ENCODE results near the gene IRF8. TPM values are rescaled to one million over a fixed set of nuclear protein-coding genes. Genes with fewer than 3 reads are reported as not detected.

Gene IRF8, protein sequence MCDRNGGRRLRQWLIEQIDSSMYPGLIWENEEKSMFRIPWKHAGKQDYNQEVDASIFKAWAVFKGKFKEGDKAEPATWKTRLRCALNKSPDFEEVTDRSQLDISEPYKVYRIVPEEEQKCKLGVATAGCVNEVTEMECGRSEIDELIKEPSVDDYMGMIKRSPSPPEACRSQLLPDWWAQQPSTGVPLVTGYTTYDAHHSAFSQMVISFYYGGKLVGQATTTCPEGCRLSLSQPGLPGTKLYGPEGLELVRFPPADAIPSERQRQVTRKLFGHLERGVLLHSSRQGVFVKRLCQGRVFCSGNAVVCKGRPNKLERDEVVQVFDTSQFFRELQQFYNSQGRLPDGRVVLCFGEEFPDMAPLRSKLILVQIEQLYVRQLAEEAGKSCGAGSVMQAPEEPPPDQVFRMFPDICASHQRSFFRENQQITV
- 10 to 100 TPM; 19.2 to 22.0 TPM for total RNA-seq
- polyA plus RNA-seq = 2.1 TPM

DNA sequence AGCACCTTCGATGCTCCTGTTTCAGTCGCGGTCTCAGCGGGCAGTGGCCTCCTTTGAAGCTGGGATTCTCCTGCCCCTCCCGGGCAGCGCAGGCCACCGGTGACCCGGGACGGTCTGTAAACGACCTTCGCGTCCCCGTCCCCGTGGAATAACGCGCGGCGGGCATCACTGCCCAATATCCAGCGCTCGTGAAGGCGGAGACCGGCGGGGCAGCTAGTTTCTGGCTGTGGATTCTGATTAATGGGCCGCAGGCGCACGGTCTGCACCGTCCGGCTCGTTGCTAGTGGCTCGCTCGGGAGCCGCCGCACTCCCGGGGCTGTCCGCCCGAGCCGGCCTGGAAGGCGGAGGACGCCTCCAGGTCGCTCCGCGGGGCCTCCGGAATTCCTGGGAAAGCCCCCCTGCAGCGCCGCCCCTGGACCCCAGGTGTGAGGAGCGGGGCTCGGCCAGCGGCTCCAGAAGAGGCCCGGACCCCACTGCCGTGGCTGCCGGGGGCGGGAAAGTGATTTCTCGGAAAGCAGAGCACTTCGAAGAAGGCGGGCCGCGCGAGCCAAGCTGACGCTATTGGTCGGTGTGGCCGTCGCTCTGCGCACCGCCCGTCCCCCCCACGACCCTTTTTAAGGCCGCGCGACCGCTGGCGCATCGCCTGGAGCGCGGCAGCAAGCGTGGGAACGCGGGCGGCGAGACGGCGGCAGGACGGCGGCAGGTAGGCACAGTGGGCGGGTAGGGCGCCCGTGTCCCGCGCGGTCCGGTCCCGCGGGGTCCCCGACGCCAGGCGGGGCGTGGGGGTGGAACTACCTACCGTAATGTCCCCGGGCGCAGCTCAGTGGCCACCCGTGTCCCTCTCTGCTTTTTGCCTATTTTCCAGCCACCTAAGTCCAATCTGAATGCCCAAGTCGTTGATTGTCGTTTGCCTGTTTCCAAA is at the start of gene IRF8:
IRF8 (plus strand) TSS at position 642 of the 922 bp plus-strand sequence. CDS start 3,854 bp downstream, outside the sequence.
- Mint-ChIP-seq H3K36me3 (no peaks in the 10 kb centered on the region), H3K4me3 (peak within 1 kb of the TSS; percentile 80 to 90 (median 85)), H3K4me1 (peaks cover 38 to 51% (median 43%) of the 10 kb centered on the region in 3 donors), H3K27ac (peak within 1 kb of the TSS in 4 of 8 donors; percentile 27 to 77 (median 70)), H3K27me3 (peaks cover 13 to 35% of the 10 kb centered on the region in 2 donors), H3K9me3 (no peaks in the 10 kb centered on the region)
- H3K36me3 ChIP-seq (ENCODE audit: insufficient read depth, low read length) = no peaks in the 10 kb centered on the region
- no peaks in the 10 kb centered on the region for H3K9me3 ChIP-seq (ENCODE audit: low read length)
- DNase-seq = peak; percentile 46 to 75 (median 64)
- H3K27ac ChIP-seq (ENCODE audit: low read depth, low read length) = no peak within 1 kb of the TSS
- peaks cover 3% of the 10 kb centered on the region for H3K27me3 ChIP-seq (ENCODE audit: insufficient read depth, low read length, poor library complexity, severe bottlenecking)
- peak within 1 kb of the TSS; percentile 63 for H3K4me3 ChIP-seq (ENCODE audit: low read length)
- CTCF ChIA-PET = interaction anchor here (1.4 to 2.7 kb wide), 2 partner anchors 37 to 77 kb away, joined by 3 to 11 read pairs; no protein-coding TSS in a partner anchor
- POLR2A ChIA-PET = interaction anchor here (0.6 kb wide), 1 partner anchor 83 kb away, joined by 3 read pairs; no protein-coding TSS in a partner anchor
- H3K4me1 ChIP-seq (ENCODE audit: insufficient read depth, low read length) = peaks cover 34% of the 10 kb centered on the region

DNA sequence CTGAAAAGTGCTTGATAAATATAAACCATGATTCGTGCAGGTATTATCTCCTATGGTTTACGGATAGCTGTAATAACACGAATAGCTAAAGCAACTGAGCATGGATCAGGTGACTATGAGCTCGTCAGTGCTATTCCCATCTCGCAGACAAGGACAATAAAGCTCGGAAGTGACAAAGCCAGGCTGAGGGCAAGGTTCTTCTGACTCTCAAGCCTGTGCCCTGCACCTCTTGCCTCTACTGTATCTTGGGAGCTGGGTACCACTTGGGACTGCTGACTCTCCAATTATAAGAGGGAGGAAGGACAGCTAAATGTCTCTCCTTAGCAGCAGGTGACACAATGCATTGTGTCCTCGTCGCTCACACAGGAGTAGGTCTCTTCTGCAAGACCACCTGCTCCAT is 49.6 kb upstream of the IRF8 start:
- H3K27me3 Mint-ChIP-seq = peaks cover 24 to 31% of the 10 kb centered on the region in 2 donors
- no peak for DNase-seq
- H3K4me3 Mint-ChIP-seq = no peak overlapping the region
- Histone ChIP-seq H3K4me3 (ENCODE audit: low read length) (no peak overlapping the region), H3K9me3 (ENCODE audit: low read length) (no peaks in the 10 kb centered on the region), H3K27ac (ENCODE audit: low read depth, low read length) (no peak overlapping the region), H3K4me1 (ENCODE audit: insufficient read depth, low read length) (no peaks in the 10 kb centered on the region), H3K27me3 (ENCODE audit: insufficient read depth, low read length, poor library complexity, severe bottlenecking) (peaks cover 5% of the 10 kb centered on the region), H3K36me3 (ENCODE audit: insufficient read depth, low read length) (no peaks in the 10 kb centered on the region)
- peaks cover 5 to 9% (median 7%) of the 10 kb centered on the region in 3 donors for H3K4me1 Mint-ChIP-seq
- peaks cover 0 to 2% (median 0%) of the 10 kb centered on the region in 5 donors for H3K9me3 Mint-ChIP-seq
- H3K27ac Mint-ChIP-seq = no peak overlapping the region
- ChIA-PET POLR2A (no interaction called here), CTCF (interaction anchor here (1.0 kb wide), 1 partner anchor 30 kb away, joined by 3 read pairs; no protein-coding TSS in a partner anchor)
- H3K36me3 Mint-ChIP-seq = peaks cover 0 to 5% (median 0%) of the 10 kb centered on the region in 3 donors

DNA sequence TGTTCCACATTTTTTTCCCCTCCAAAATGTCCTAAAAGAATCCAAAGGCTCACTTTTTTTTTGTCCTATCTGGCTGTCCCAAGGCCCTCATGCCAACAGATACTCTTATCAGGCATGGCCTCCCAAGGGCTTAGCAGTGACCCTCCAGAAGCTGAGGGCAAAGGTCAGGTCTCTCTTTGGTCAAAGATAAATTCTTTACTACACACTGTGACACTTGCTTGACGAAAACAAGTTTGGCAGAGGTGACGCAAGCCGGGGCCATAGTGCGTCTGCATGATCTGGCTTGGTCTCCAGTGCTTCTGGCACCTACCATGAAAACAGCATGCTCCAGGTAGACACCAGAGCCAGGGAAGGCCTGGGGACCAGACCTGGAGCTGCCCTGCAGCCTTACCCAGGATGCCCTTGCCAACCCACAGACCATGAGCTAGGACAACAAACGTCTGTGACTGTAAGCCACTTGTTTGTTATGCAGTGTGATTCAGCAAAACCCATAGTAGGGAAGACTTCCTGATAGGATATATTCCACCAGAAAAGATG is 48.5 kb upstream of the IRF8 start:
- H3K4me3 Mint-ChIP-seq = no peak overlapping the region
- Histone ChIP-seq H3K4me1 (ENCODE audit: insufficient read depth, low read length) (no peaks in the 10 kb centered on the region), H3K27me3 (ENCODE audit: insufficient read depth, low read length, poor library complexity, severe bottlenecking) (peaks cover 5% of the 10 kb centered on the region), H3K27ac (ENCODE audit: low read depth, low read length) (no peak overlapping the region), H3K36me3 (ENCODE audit: insufficient read depth, low read length) (no peaks in the 10 kb centered on the region), H3K9me3 (ENCODE audit: low read length) (no peaks in the 10 kb centered on the region), H3K4me3 (ENCODE audit: low read length) (no peak overlapping the region)
- CTCF ChIA-PET = no interaction called here
- peaks cover 0 to 4% (median 0%) of the 10 kb centered on the region in 3 donors for H3K4me1 Mint-ChIP-seq
- POLR2A ChIA-PET = no interaction called here
- no peak for DNase-seq
- H3K36me3 Mint-ChIP-seq = no peaks in the 10 kb centered on the region
- no peak overlapping the region for H3K27ac Mint-ChIP-seq
- peaks cover 21 to 24% of the 10 kb centered on the region in 2 donors for H3K27me3 Mint-ChIP-seq
- peaks cover 0 to 2% (median 0%) of the 10 kb centered on the region in 5 donors for H3K9me3 Mint-ChIP-seq

DNA sequence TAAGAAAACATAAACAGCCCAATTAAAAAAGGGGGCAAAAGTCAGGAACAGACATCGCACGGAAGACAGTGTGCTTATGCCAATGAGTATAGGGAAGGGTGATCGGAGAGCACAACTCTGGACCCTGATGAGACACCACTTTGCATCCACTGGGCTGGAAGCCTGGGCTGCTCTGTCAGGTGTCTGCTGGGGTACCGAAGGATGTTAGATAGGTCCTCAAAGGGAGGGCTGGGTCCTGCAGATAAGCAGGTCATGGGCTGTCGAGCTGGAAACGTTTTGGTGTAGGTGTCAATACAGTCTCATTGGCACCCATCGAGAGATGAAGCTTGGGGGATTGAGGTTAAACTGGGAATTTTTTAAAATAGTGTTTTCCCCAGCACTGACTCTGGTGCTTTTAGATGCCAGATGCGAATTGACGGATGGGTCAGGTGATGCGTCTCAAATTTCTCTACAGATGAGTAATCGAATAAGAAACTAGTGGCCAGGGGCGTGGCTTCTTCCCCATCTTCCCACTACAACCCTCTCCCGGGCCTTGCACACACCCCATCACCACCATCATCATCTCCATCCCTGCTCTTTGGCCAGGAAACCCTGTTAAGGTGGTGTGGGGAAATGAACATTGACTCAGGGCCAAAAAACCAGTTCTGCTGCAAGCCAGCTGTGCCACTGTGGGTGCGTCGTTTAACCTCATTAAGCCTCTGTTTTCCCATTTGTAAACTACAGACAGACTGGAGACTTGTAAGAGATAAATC is 47.8 kb upstream of the IRF8 start:
- Mint-ChIP-seq H3K9me3 (peaks cover 0 to 2% (median 0%) of the 10 kb centered on the region in 5 donors), H3K27me3 (peaks cover 21 to 24% of the 10 kb centered on the region in 2 donors), H3K4me3 (no peak overlapping the region), H3K27ac (peak overlapping the region in 1 of 8 donors; percentile 84), H3K36me3 (no peaks in the 10 kb centered on the region), H3K4me1 (peaks cover 0 to 4% (median 0%) of the 10 kb centered on the region in 3 donors)
- peaks cover 4% of the 10 kb centered on the region for H3K27me3 ChIP-seq (ENCODE audit: insufficient read depth, low read length, poor library complexity, severe bottlenecking)
- H3K4me3 ChIP-seq (ENCODE audit: low read length) = no peak overlapping the region
- H3K27ac ChIP-seq (ENCODE audit: low read depth, low read length) = no peak overlapping the region
- no peaks in the 10 kb centered on the region for H3K4me1 ChIP-seq (ENCODE audit: insufficient read depth, low read length)
- H3K9me3 ChIP-seq (ENCODE audit: low read length) = no peaks in the 10 kb centered on the region
- ChIA-PET POLR2A (no interaction called here), CTCF (no interaction called here)
- H3K36me3 ChIP-seq (ENCODE audit: insufficient read depth, low read length) = no peaks in the 10 kb centered on the region
- DNase-seq = no peak

DNA sequence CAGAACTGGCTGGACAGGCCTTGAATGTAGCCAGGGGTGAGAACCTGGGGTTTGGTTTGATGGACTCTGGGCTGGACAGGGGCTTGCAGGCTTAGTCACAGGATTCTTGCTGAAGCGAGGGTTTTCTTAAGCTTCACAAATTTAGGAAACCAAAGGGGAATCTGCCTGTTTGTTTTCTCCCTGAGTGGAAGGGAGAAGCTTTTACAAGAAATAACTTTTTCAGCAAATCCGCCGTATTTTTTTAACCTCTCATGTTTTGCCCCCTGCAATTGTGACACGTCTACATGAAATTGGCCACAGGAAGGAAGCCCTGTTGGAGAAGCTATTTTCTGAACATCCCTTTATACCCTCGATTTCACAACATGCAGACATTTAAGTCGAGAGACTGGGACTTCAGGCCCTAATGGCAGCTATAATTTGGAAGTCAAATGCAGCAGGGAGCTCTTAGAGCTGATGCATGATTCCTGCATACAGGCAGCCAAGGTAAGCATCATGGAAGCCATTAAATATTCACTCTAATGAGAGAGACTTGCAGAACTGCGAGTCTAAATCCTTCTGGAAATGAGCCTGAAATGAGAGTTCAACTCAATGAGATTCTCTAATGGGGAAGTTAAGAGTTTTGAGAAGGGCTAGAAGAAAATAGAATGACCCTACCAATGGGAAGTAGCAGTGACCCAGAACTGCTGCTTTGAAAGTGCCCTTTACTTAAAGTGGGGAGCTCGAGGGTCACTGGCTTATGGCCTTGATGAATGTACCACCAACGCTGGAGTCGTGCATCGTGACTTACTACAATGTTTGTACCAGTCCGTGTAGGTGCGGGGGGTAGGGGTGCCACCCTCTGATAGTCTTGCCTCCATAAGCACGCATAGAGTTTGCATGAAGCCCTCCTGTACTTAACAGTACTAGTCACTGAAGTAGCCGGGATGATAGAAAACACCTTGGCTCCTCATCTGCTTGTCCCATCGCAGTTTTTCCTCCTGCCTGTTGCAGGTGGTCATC is 45.1 kb upstream of the IRF8 start:
- no peaks in the 10 kb centered on the region for H3K36me3 Mint-ChIP-seq
- Histone ChIP-seq H3K4me3 (ENCODE audit: low read length) (no peak overlapping the region), H3K27me3 (ENCODE audit: insufficient read depth, low read length, poor library complexity, severe bottlenecking) (no peaks in the 10 kb centered on the region), H3K9me3 (ENCODE audit: low read length) (no peaks in the 10 kb centered on the region), H3K27ac (ENCODE audit: low read depth, low read length) (no peak overlapping the region), H3K4me1 (ENCODE audit: insufficient read depth, low read length) (no peaks in the 10 kb centered on the region), H3K36me3 (ENCODE audit: insufficient read depth, low read length) (no peaks in the 10 kb centered on the region)
- no peaks in the 10 kb centered on the region for H3K9me3 Mint-ChIP-seq
- CTCF ChIA-PET = no interaction called here
- no peaks in the 10 kb centered on the region for H3K4me1 Mint-ChIP-seq
- H3K4me3 Mint-ChIP-seq = no peak overlapping the region
- POLR2A ChIA-PET = no interaction called here
- no peak for DNase-seq
- peaks cover 8 to 20% of the 10 kb centered on the region in 2 donors for H3K27me3 Mint-ChIP-seq
- H3K27ac Mint-ChIP-seq = no peak overlapping the region

DNA sequence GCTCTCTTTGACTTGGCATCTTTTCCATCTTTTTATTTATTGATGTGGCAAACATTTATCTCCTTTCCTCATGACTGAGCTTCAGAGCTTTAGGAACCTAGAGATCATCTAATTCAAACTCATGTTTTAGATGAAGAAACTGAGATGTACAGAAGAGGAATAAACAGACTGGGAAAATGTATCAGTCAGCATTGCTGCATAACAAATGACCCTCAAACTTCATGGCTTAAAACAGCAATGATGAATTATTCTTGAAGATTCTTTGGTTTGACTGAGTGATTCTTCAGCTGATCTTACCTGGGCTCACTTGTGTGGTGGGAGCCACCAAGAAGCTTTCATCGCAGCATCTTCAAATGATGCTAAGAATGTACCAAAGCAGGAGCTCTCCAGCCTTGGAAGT is 44.0 kb upstream of the IRF8 start:
- no peak for DNase-seq
- ChIA-PET CTCF (no interaction called here), POLR2A (no interaction called here)
- no peaks in the 10 kb centered on the region for H3K4me1 Mint-ChIP-seq
- Histone ChIP-seq H3K4me3 (ENCODE audit: low read length) (no peak overlapping the region), H3K27ac (ENCODE audit: low read depth, low read length) (no peak overlapping the region), H3K9me3 (ENCODE audit: low read length) (no peaks in the 10 kb centered on the region), H3K27me3 (ENCODE audit: insufficient read depth, low read length, poor library complexity, severe bottlenecking) (no peaks in the 10 kb centered on the region), H3K4me1 (ENCODE audit: insufficient read depth, low read length) (no peaks in the 10 kb centered on the region), H3K36me3 (ENCODE audit: insufficient read depth, low read length) (no peaks in the 10 kb centered on the region)
- no peak overlapping the region for H3K27ac Mint-ChIP-seq
- H3K4me3 Mint-ChIP-seq = no peak overlapping the region
- H3K36me3 Mint-ChIP-seq = no peaks in the 10 kb centered on the region
- peaks cover 10 to 26% of the 10 kb centered on the region in 2 donors for H3K27me3 Mint-ChIP-seq
- no peaks in the 10 kb centered on the region for H3K9me3 Mint-ChIP-seq

DNA sequence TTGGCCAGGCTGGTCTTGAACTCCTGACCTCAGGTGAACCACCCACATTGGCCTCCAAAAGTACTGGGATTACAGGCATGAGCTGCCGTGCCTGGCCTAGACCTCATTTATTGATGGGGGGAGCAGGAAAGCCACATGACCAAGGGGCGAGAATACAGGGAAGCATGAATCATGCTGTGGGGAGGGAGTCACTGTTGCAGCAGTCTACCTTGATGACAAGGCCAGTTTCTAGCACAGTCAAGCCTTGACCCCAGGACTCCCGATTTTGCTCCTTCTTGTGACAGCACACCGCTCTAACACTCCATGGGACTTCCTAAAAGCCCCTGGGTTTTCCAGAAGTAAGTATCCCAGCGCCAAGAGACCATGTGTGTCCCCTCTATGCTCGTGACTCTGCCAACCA is 42.9 kb upstream of the IRF8 start:
- Histone ChIP-seq H3K9me3 (ENCODE audit: low read length) (no peaks in the 10 kb centered on the region), H3K4me1 (ENCODE audit: insufficient read depth, low read length) (no peaks in the 10 kb centered on the region), H3K27ac (ENCODE audit: low read depth, low read length) (no peak overlapping the region), H3K36me3 (ENCODE audit: insufficient read depth, low read length) (no peaks in the 10 kb centered on the region), H3K4me3 (ENCODE audit: low read length) (no peak overlapping the region), H3K27me3 (ENCODE audit: insufficient read depth, low read length, poor library complexity, severe bottlenecking) (no peaks in the 10 kb centered on the region)
- Mint-ChIP-seq H3K36me3 (no peaks in the 10 kb centered on the region), H3K9me3 (no peaks in the 10 kb centered on the region), H3K27ac (no peak overlapping the region), H3K4me1 (no peaks in the 10 kb centered on the region), H3K4me3 (no peak overlapping the region), H3K27me3 (peaks cover 8 to 21% of the 10 kb centered on the region in 2 donors)
- POLR2A ChIA-PET = no interaction called here
- CTCF ChIA-PET = no interaction called here
- DNase-seq = no peak
